Cardiac fibroblast (primary cell): ENCODE data around the gene PUM2.

Source experiments
- DNase-seq, 2 donors: peaks; one replicate each; pipeline versions ENCODE4 v3.0.0 to v3.0.0-alpha.2; 2010; ENCODE audit warnings: low read depth in 2 of 2
- H3K4me3 ChIP-seq, 2 donors: replicated peaks in 1 of 2; 1 replicate in 1 of 2; 2 replicates in 1 of 2; pipeline ENCODE4 v1.5.1; 2011; ENCODE audit warnings: low read depth in 2 of 2, low read length in 2 of 2, mild to moderate bottlenecking in 2 of 2, moderate library complexity in 1 of 2
- TF ChIP-seq, protein P1 (sequence below): IDR thresholded peaks from one replicate; pipeline ENCODE4 v1.5.1; 2011; ENCODE audit warnings: low read depth, mild to moderate bottlenecking, low read length, inconsistent platforms

PUM2 gene

GRCh38 chr2:20352230-20352578, 1.6 kb upstream of the PUM2 start:
- DNase-seq: no peak
- TF ChIP-seq, protein P1, sequence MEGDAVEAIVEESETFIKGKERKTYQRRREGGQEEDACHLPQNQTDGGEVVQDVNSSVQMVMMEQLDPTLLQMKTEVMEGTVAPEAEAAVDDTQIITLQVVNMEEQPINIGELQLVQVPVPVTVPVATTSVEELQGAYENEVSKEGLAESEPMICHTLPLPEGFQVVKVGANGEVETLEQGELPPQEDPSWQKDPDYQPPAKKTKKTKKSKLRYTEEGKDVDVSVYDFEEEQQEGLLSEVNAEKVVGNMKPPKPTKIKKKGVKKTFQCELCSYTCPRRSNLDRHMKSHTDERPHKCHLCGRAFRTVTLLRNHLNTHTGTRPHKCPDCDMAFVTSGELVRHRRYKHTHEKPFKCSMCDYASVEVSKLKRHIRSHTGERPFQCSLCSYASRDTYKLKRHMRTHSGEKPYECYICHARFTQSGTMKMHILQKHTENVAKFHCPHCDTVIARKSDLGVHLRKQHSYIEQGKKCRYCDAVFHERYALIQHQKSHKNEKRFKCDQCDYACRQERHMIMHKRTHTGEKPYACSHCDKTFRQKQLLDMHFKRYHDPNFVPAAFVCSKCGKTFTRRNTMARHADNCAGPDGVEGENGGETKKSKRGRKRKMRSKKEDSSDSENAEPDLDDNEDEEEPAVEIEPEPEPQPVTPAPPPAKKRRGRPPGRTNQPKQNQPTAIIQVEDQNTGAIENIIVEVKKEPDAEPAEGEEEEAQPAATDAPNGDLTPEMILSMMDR: no peak
- no peak overlapping the region for H3K4me3 ChIP-seq

GRCh38 chr2:20351555-20352229, 1.0 kb upstream of the PUM2 start:
- peak overlapping the region; percentile 60 to 94 for H3K4me3 ChIP-seq
- DNase-seq: no peak
- TF ChIP-seq, protein P1: no peak

- TF ChIP-seq, protein P1: no peak
- peak overlapping the region; percentile 87 to 94 for H3K4me3 ChIP-seq
- peak; percentile 23 to 27 for DNase-seq
These were observed 467 bp downstream of the PUM2 start for GRCh38 chr2:20350041-20350712.

- no peak for DNase-seq
- TF ChIP-seq, protein P1: no peak
- H3K4me3 ChIP-seq: peak overlapping the region; percentile 87 to 94
These were observed 1.1 kb downstream of the PUM2 start for GRCh38 chr2:20349513-20349921.

GRCh38 chr2:20348542-20348941, 2.1 kb downstream of the PUM2 start:
- DNase-seq: no peak
- TF ChIP-seq, protein P1: no peak
- H3K4me3 ChIP-seq: no peak overlapping the region

DNA sequence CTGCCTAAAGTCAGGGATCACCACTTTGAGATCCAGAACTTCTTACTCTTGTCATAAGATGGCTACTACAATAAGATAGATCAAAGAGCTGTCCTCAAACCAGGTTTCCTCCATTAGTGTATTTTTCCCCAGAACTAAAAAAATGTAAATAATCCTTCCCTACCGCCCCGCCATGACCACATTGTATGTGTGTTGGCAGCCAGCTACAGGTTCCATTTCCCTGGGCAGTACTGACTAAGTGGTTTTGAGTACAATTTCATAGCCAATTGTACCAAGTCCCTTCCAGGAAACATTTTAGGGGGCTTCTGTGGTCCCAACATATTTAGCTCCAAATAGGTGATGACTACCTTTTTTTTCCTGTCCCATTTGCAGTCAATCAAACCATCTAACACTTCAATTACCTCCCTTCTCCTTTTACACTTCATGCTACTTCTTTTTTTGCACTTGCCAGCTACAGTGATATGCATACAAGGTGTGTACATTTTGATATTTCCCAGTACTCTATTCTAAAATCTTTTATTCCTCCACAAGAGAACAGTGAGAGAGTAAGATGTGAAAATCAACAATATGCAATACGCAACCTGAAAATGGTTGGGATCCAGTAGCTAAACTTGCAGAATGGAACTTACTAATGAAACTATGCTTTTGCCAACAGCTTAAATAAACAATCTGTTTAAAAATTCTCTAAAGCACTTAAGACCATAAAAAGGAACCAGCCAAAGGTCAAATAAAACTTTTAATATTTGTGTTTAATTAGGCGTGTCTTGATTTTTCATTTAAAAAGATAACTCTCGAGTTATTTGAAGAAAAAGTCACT, 3.9 kb downstream of the PUM2 start:
- H3K4me3 ChIP-seq: no peak overlapping the region
- DNase-seq: no peak
- TF ChIP-seq, protein P1: no peak
